K562 (cell line): Measurements from ENCODE around the gene NEDD8. TPM values are rescaled to one million over a fixed set of nuclear protein-coding genes. Genes with fewer than 3 reads are reported as not detected.

ENCODE experiments used
- CBX1 ChIP-seq: sonication (generic); IDR thresholded peaks from 2 replicates; pipeline ENCODE4 v1.6.1; 2016; ENCODE audit warnings: antibody characterized with exemption, low read depth, mild to moderate bottlenecking
- CREB1 ChIP-seq, 2 experiments: sonication (generic) in 1 of 2; formaldehyde crosslinking in 1 of 2; IDR thresholded peaks; 2 replicates each; pipeline versions ENCODE4 v1.6.1 to v1.8.0; 2012 to 2022; ENCODE audit warnings: inconsistent platforms in 1 of 2, mild to moderate bottlenecking in 1 of 2, missing genetic modification reagents in 1 of 2, moderate library complexity in 1 of 2
- ETV1 ChIP-seq: fragments of 450-650 bp; conservative IDR thresholded peaks from 2 replicates; pipeline ENCODE4 v1.6.1; 2016; ENCODE audit warnings: missing genetic modification characterization, control low read depth, low read depth, missing compliant biosample characterization
- FUS ChIP-seq: fragments of 200-400 bp; formaldehyde crosslinking; optimal IDR thresholded peaks from 2 replicates; pipeline ENCODE3; 2017; ENCODE audit warnings: low read depth, low read length
- HNRNPUL1 ChIP-seq: fragments of 200-400 bp; formaldehyde crosslinking; IDR thresholded peaks from 2 replicates; pipeline ENCODE4 v1.6.1; 2017; ENCODE audit warnings: low read length
- ILK ChIP-seq: fragments of 450-650 bp; IDR thresholded peaks from 2 replicates; pipeline ENCODE4 v1.6.1; 2016; ENCODE audit warnings: missing genetic modification characterization, low read depth, mild to moderate bottlenecking, missing compliant biosample characterization, moderate library complexity, borderline replicate concordance
- KDM2B ChIP-seq: fragments of 250-450 bp; sonication (Bioruptor Pico); IDR thresholded peaks from 2 replicates; pipeline ENCODE4 v1.8.0; 2021; ENCODE audit warnings: mild to moderate bottlenecking, moderate library complexity
- MBD2 ChIP-seq: sonication (generic); IDR thresholded peaks from 2 replicates; pipeline ENCODE4 v1.6.1; 2016; ENCODE audit warnings: low read depth, borderline replicate concordance
- NCOA1 ChIP-seq: fragments of 450-650 bp; IDR thresholded peaks from 2 replicates; pipeline ENCODE4 v1.6.1; 2016; ENCODE audit warnings: low read depth
- NFRKB ChIP-seq: fragments of 450-650 bp; IDR thresholded peaks from 2 replicates; pipeline ENCODE4 v1.6.1; 2016; ENCODE audit warnings: low read depth
- PHB2 ChIP-seq: fragments of 450-650 bp; IDR thresholded peaks from 2 replicates; pipeline ENCODE4 v1.6.1; 2017; ENCODE audit warnings: low read depth
- POLR2B ChIP-seq: fragments of 450-650 bp; IDR thresholded peaks from 2 replicates; pipeline ENCODE4 v1.6.1; 2018; ENCODE audit warnings: low read depth; ENCODE audit not compliant: partially characterized antibody
- RFX1 ChIP-seq: fragments of 450-650 bp; IDR thresholded peaks from 2 replicates; pipeline ENCODE4 v1.6.1; 2016; ENCODE audit warnings: mild to moderate bottlenecking, moderate library complexity
- SETDB1 ChIP-seq: IDR thresholded peaks from one replicate; pipeline ENCODE4 v1.6.1; 2012; ENCODE audit warnings: low read length, control low read depth, inconsistent platforms
- TAF1 ChIP-seq: IDR thresholded peaks from 2 replicates; pipeline ENCODE4 v1.6.1; 2011; ENCODE audit warnings: mild to moderate bottlenecking, low read length, moderate library complexity; ENCODE audit not compliant: insufficient read depth, control insufficient read depth, severe bottlenecking; ENCODE audit errors: extremely low read depth
- ZNF785 ChIP-seq: fragments of 250-450 bp; sonication (Bioruptor Pico); IDR thresholded peaks from 2 replicates; pipeline ENCODE4 v1.4.0; 2020; ENCODE audit warnings: mild to moderate bottlenecking
- polyA plus RNA-seq, 8 experiments: library from polyadenylated mRNA; depleted of rRNA in 4 of 8; stranded (reverse) in 5 of 8; unstranded in 3 of 8; fragments of >200 nt; fragmentation: Nextera tagmentation in 2 of 8; fragmentation: Illumina TruSeq in 1 of 8; extraction: Ambion mirVana in 2 of 8; extraction: Trizol in 1 of 8; gene quantifications; 2 replicates each; pipeline versions ENCODE4 v1.2.1 to v1.2.3, GENCODE V29; 2011 to 2014; ENCODE audit warnings: inconsistent platforms in 1 of 8, missing spikeins in 1 of 8
- total RNA-seq, 7 experiments: library from RNA; depleted of rRNA in 6 of 7; stranded (reverse); fragments of >200 nt in 6 of 7; fragmentation: Illumina TruSeq in 2 of 7; extraction: Trizol in 2 of 7; gene quantifications; 2 replicates each; pipeline versions ENCODE4 v1.2.1 to v1.2.3, GENCODE V29; 2011 to 2021; ENCODE audit warnings: low replicate concordance in 1 of 7
- TF ChIP-seq, protein P1 (sequence below): fragments of 250-450 bp; sonication (Bioruptor Pico); IDR thresholded peaks from 2 replicates; pipeline ENCODE4 v1.4.0; 2020; ENCODE audit warnings: mild to moderate bottlenecking, moderate library complexity, borderline replicate concordance
- TF ChIP-seq, protein P2 (sequence below): sonication (generic); formaldehyde crosslinking; IDR thresholded peaks from 2 replicates; pipeline ENCODE4 v1.8.1; 2023; ENCODE audit warnings: mild to moderate bottlenecking, missing genetic modification reagents
- TF ChIP-seq, protein P3 (sequence below): sonication (generic); formaldehyde crosslinking; IDR thresholded peaks from 2 replicates; pipeline ENCODE4 v1.8.0; 2022; ENCODE audit warnings: missing genetic modification reagents, mild to moderate bottlenecking, moderate library complexity, borderline replicate concordance
- TF ChIP-seq, protein P4 (sequence below): sonication (generic); formaldehyde crosslinking; IDR thresholded peaks from 2 replicates; pipeline ENCODE4 v1.4.0; 2020; ENCODE audit warnings: mild to moderate bottlenecking, missing genetic modification reagents

Gene NEDD8
- total and polyA plus RNA-seq, 9 of the 15 experiments (the other 6 are each of a cell fraction or from before 2014, with no cell fraction given), result 142 to 691 (median 260) TPM

DNA sequence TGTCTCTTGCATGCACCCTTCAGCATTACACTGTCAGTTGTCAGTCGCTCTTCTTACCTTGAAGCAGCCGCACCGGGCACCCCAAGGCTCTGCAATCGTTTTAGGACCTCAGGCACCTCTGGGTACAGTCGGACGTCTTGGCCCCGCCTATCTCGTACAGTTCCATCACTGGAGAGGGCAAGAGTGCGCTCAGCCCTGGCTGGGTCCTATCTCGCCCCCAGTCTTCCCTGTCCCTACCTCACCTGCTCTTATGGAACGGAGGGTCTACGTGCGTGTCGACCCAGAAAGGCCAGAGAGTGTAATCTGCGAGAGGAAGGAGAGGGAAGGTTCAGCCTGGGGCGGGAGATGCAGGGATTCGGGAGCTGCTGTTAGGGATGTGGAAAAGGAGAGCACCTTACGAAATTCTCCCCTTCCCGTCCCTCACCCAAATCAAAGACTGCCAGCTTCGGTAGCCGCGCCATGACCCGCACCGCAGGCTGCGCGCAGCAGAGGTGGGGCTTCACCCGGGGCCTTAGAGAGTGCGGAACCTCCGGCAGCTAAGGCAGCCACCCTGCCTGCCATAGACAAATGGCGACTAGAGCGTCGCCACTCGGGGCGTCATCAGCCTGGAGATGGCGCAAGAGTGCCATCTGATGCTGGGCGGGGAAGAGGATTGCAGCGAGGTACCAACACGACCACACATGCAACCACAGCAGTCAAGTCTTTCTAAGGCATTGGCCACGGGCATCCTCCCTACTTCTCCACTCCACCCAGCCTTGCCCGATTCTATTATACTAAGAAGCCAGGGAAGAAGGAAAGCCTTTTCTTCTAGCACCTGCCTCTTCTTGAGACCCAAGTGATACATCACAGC lies 16.4 kb downstream of the NEDD8 start, which contains the start of gene MDP1 (continued):
- TF ChIP-seq, protein P1, sequence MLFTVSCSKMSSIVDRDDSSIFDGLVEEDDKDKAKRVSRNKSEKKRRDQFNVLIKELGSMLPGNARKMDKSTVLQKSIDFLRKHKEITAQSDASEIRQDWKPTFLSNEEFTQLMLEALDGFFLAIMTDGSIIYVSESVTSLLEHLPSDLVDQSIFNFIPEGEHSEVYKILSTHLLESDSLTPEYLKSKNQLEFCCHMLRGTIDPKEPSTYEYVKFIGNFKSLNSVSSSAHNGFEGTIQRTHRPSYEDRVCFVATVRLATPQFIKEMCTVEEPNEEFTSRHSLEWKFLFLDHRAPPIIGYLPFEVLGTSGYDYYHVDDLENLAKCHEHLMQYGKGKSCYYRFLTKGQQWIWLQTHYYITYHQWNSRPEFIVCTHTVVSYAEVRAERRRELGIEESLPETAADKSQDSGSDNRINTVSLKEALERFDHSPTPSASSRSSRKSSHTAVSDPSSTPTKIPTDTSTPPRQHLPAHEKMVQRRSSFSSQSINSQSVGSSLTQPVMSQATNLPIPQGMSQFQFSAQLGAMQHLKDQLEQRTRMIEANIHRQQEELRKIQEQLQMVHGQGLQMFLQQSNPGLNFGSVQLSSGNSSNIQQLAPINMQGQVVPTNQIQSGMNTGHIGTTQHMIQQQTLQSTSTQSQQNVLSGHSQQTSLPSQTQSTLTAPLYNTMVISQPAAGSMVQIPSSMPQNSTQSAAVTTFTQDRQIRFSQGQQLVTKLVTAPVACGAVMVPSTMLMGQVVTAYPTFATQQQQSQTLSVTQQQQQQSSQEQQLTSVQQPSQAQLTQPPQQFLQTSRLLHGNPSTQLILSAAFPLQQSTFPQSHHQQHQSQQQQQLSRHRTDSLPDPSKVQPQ (CRISPR knock-in tag), result no peak
- no peak for TF ChIP-seq PHB2
- no peak for TF ChIP-seq NCOA1
- TF ChIP-seq, protein P2, sequence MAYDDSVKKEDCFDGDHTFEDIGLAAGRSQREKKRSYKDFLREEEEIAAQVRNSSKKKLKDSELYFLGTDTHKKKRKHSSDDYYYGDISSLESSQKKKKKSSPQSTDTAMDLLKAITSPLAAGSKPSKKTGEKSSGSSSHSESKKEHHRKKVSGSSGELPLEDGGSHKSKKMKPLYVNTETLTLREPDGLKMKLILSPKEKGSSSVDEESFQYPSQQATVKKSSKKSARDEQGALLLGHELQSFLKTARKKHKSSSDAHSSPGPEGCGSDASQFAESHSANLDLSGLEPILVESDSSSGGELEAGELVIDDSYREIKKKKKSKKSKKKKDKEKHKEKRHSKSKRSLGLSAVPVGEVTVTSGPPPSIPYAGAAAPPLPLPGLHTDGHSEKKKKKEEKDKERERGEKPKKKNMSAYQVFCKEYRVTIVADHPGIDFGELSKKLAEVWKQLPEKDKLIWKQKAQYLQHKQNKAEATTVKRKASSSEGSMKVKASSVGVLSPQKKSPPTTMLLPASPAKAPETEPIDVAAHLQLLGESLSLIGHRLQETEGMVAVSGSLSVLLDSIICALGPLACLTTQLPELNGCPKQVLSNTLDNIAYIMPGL (CRISPR knock-in tag), result no peak
- no peak for TF ChIP-seq ZNF785 (CRISPR knock-in tag)
- no peak for TF ChIP-seq ILK
- TF ChIP-seq FUS, result no peak
- no peak for TF ChIP-seq KDM2B (CRISPR knock-in tag)
- peak; percentile 61; the same call in 1 of the 2 replicates for TF ChIP-seq NFRKB
- no peak for TF ChIP-seq HNRNPUL1
- TF ChIP-seq, protein P3, sequence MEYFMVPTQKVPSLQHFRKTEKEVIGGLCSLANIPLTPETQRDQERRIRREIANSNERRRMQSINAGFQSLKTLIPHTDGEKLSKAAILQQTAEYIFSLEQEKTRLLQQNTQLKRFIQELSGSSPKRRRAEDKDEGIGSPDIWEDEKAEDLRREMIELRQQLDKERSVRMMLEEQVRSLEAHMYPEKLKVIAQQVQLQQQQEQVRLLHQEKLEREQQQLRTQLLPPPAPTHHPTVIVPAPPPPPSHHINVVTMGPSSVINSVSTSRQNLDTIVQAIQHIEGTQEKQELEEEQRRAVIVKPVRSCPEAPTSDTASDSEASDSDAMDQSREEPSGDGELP (CRISPR knock-in tag), result peak; percentile 85
- peak; percentile 36; the same call in 1 of the 2 replicates for TF ChIP-seq MBD2
- TF ChIP-seq CBX1, result 0 out of 2 replicates have a peak, but pooled peaks have one; percentile 41
- TF ChIP-seq, protein P4, sequence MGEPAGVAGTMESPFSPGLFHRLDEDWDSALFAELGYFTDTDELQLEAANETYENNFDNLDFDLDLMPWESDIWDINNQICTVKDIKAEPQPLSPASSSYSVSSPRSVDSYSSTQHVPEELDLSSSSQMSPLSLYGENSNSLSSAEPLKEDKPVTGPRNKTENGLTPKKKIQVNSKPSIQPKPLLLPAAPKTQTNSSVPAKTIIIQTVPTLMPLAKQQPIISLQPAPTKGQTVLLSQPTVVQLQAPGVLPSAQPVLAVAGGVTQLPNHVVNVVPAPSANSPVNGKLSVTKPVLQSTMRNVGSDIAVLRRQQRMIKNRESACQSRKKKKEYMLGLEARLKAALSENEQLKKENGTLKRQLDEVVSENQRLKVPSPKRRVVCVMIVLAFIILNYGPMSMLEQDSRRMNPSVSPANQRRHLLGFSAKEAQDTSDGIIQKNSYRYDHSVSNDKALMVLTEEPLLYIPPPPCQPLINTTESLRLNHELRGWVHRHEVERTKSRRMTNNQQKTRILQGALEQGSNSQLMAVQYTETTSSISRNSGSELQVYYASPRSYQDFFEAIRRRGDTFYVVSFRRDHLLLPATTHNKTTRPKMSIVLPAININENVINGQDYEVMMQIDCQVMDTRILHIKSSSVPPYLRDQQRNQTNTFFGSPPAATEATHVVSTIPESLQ (CRISPR knock-in tag), result no peak
- no peak for TF ChIP-seq RFX1
- TF ChIP-seq ETV1 (tag), result peak; percentile 12; the same call in 1 of the 2 replicates
- no peak for TF ChIP-seq SETDB1
- peak; percentile 81 for TF ChIP-seq TAF1
- peak; percentile 88 for TF ChIP-seq CREB1 (IDR thresholded peaks at IDR 0.05)
- peak; percentile 93 for TF ChIP-seq CREB1 (CRISPR knock-in tag; IDR thresholded peaks at IDR 0.05)
- peak; percentile 79 for TF ChIP-seq POLR2B
